ENCODE results near the gene HM13. TPM values are rescaled to one million over a fixed set of nuclear protein-coding genes. Genes with fewer than 3 reads are reported as not detected.

Gene HM13
- total and polyA plus RNA-seq, 2 of the 4 experiments (the other 2 are of a cell fraction): 53.2 to 203 TPM

DNA sequence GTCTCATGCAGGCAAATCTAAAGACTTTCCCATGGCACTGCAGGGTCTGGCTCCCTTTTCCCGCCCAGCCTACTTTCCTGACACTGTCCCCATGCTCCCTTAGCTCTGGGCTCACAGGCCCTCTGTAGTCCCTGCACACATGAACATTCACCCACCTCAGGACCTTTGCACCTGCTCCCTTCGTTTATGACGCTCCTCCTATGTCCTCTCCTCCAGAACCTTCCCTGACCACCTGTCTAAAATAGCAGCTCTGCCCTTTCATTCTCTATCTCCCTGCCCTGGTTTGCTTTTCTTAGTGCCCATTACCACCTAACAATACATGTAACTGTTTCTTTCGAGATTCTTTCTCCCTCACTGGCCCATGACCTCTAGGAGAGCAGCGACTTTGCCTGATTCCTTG lies 22.3 kb downstream of the HM13 start:
- H3K9me1 ChIP-seq (ENCODE audit: insufficient read depth, low read length): peaks cover 26% of the 10 kb centered on the region
- H3K14ac ChIP-seq (replicated peaks; ENCODE audit: low read depth, low read length): no peak overlapping the region
- H2AFZ ChIP-seq (replicated peaks; ENCODE audit: low read length, poor library complexity): no peak overlapping the region
- H3K27me3 ChIP-seq (ENCODE audit: control insufficient read depth, insufficient read depth, low read length): no peaks in the 10 kb centered on the region
- peaks cover 33% of the 10 kb centered on the region for H4K20me1 ChIP-seq (ENCODE audit: insufficient read depth, low read length)
- no peak overlapping the region for H3K56ac ChIP-seq (ENCODE audit: extremely low read depth, insufficient read depth, low read length)
- DNase-seq: no peak
- no peaks in the 10 kb centered on the region for H3K4me1 ChIP-seq (ENCODE audit: control insufficient read depth, insufficient read depth, low read length)
- H3K4me3 ChIP-seq (ENCODE audit: insufficient read depth, low read depth, low read length): no peak overlapping the region
- H3K36me3 ChIP-seq (ENCODE audit: control insufficient read depth, insufficient read depth, low read length): peaks cover 67% of the 10 kb centered on the region
- no peak overlapping the region for H3K9ac ChIP-seq (ENCODE audit: low read depth, low read length)
- H4K91ac ChIP-seq (ENCODE audit: insufficient read depth, low read depth, low read length): no peak overlapping the region
- H3K79me1 ChIP-seq (ENCODE audit: low read depth in 1 of 2, low read length in 2 of 2): peaks cover 23 to 73% of the 10 kb centered on the region in 2 experiments
- H3K4me2 ChIP-seq (ENCODE audit: low read depth, low read length): no peak overlapping the region
- no peaks in the 10 kb centered on the region for H3K9me3 ChIP-seq (ENCODE audit: control insufficient read depth, insufficient read depth, low read length)
- ATAC-seq (ENCODE audit: low read depth): no peak
- no peak overlapping the region for H2BK20ac ChIP-seq (ENCODE audit: low read depth, low read length)
- H3K4ac ChIP-seq (ENCODE audit: low read depth, low read length): no peak overlapping the region
- intact Hi-C loops (cut with micrococcal nuclease): no loop called here
- WGBS, 2 experiments (ENCODE audit: extremely low coverage in 2 of 2, insufficient read length in 1 of 2): 97% methylated on average over 3 of the region's 5 CpGs; no CpG with 5 or more reads in 1 of the 2 experiments
- TF ChIP-seq RFX5 (IDR thresholded peaks at IDR 0.05; ENCODE audit: low read depth, low read length) (no peak), BHLHE40 (IDR thresholded peaks at IDR 0.05; ENCODE audit: low read depth, low read length) (no peak), POLR2A (IDR thresholded peaks at IDR 0.05; ENCODE audit: low read depth, low read length) (no peak), CTCF (conservative IDR thresholded peaks at IDR 0.05; ENCODE audit: low read depth, low read length) (no peak), CEBPB (IDR thresholded peaks at IDR 0.05; ENCODE audit: low read depth, low read length) (no peak), RCOR1 (IDR thresholded peaks at IDR 0.05; ENCODE audit: insufficient replicate concordance, low read length) (no peak), FOS (IDR thresholded peaks at IDR 0.05; ENCODE audit: low read depth, low read length) (no peak), RAD21 (IDR thresholded peaks at IDR 0.05; ENCODE audit: low read length) (no peak), CHD1 (IDR thresholded peaks at IDR 0.05; ENCODE audit: low read depth, low read length) (no peak), NFE2L2 (IDR thresholded peaks at IDR 0.05; ENCODE audit: low read depth, low read length) (no peak), MAFK (IDR thresholded peaks at IDR 0.05; ENCODE audit: low read depth, low read length) (no peak), SMC3 (IDR thresholded peaks at IDR 0.05; ENCODE audit: low read depth, low read length) (no peak), MXI1 (IDR thresholded peaks at IDR 0.05; ENCODE audit: borderline replicate concordance, low read depth, low read length) (no peak), MAZ (IDR thresholded peaks at IDR 0.05; ENCODE audit: borderline replicate concordance, low read depth, low read length) (no peak)
- TF ChIP-seq, protein P1, sequence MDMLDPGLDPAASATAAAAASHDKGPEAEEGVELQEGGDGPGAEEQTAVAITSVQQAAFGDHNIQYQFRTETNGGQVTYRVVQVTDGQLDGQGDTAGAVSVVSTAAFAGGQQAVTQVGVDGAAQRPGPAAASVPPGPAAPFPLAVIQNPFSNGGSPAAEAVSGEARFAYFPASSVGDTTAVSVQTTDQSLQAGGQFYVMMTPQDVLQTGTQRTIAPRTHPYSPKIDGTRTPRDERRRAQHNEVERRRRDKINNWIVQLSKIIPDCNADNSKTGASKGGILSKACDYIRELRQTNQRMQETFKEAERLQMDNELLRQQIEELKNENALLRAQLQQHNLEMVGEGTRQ (IDR thresholded peaks at IDR 0.05; ENCODE audit: low read depth, low read length): no peak
- TF ChIP-seq, protein P2, sequence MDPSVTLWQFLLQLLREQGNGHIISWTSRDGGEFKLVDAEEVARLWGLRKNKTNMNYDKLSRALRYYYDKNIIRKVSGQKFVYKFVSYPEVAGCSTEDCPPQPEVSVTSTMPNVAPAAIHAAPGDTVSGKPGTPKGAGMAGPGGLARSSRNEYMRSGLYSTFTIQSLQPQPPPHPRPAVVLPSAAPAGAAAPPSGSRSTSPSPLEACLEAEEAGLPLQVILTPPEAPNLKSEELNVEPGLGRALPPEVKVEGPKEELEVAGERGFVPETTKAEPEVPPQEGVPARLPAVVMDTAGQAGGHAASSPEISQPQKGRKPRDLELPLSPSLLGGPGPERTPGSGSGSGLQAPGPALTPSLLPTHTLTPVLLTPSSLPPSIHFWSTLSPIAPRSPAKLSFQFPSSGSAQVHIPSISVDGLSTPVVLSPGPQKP (IDR thresholded peaks at IDR 0.05; ENCODE audit: borderline replicate concordance, low read depth, low read length): no peak
- POLR2A ChIA-PET (ENCODE audit: unreplicated experiment): no interaction called here
- H2BK5ac ChIP-seq (ENCODE audit: low read depth, low read length, poor library complexity, severe bottlenecking): no peak overlapping the region
- H2BK120ac ChIP-seq (ENCODE audit: low read depth, low read length): no peak overlapping the region
- H4K5ac ChIP-seq (ENCODE audit: low read depth, low read length): no peak overlapping the region
- no peak overlapping the region for H2AK5ac ChIP-seq (ENCODE audit: low read depth, low read length)
- dilution Hi-C loops (cut with HindIII; ENCODE audit: low sequenced_read_pairs, unreplicated experiment): no loop called here
- no peak overlapping the region for H3K23ac ChIP-seq (ENCODE audit: low read depth, low read length)
- no peak overlapping the region for H2BK15ac ChIP-seq (ENCODE audit: low read depth, low read length)
- no peak overlapping the region for H4K8ac ChIP-seq (ENCODE audit: low read depth in 2 of 2, low read length in 2 of 2)
- no TSS peak for BruUV-seq (replicated peaks)
- H2AK9ac ChIP-seq (replicated peaks; ENCODE audit: low read depth, low read length, poor library complexity): no peak overlapping the region
- CTCF ChIA-PET: no interaction called here
- in situ Hi-C loops (cut with MboI; ENCODE audit: low sequenced_read_pairs): no loop called here
- no peak overlapping the region for H3K27ac ChIP-seq (ENCODE audit: insufficient read depth, low read length)
- no peak overlapping the region for H3K18ac ChIP-seq (ENCODE audit: low read depth, low read length)

All from IMR-90 (cell line).